ENCODE data around the gene GPI. TPM values are rescaled to one million over a fixed set of nuclear protein-coding genes. Genes with fewer than 3 reads are reported as not detected.

Gene GPI
- total and polyA plus RNA-seq, 2 of the 8 experiments (the other 6 are each of a cell fraction or from before 2014, with no cell fraction given): 171 to 360 TPM

GRCh38 chr19:34380639-34381241, 15.7 kb downstream of the GPI start (continued):
- TF ChIP-seq CHD7 (IDR thresholded peaks at IDR 0.05; ENCODE audit: insufficient replicate concordance, low read length): no peak
- TF ChIP-seq CREB1 (IDR thresholded peaks at IDR 0.05): no peak
- TF ChIP-seq ASH2L (IDR thresholded peaks at IDR 0.05; ENCODE audit: low read length): no peak
